Endothelial cell of umbilical vein (primary cell): ENCODE measurements around the gene GPR150. TPM values are rescaled to one million over a fixed set of nuclear protein-coding genes. Genes with fewer than 3 reads are reported as not detected.

ENCODE experiments used
- BruUV-seq: library from RNA; stranded (reverse); fragments of 400-500 nt; replicated peaks from 2 replicates; lab custom pipeline; 2021; lab: Mats Ljungman, UMichigan
- CTCF ChIA-PET: fragments of 300-600, 350-600 bp; sonication (Branson Sonifier 250); formaldehyde crosslinking; loops from one replicate; lab custom pipeline; 2021; ENCODE audit warnings: antibody characterized with exemption, inconsistent platforms; lab: Charles Lee
- POLR2A ChIA-PET: fragments of 300-600, 350-600 bp; sonication (Branson Sonifier 250); formaldehyde crosslinking; loops from one replicate; lab custom pipeline; 2021; ENCODE audit warnings: antibody characterized with exemption, inconsistent platforms; lab: Charles Lee
- DNase-seq: peaks from one replicate; pipeline ENCODE4 v3.0.0-alpha.2; 2011; ENCODE audit warnings: low read depth, low spot score
- FAIRE-seq: peaks from 2 replicates; lab custom pipeline; 2011; peaks lifted over from hg19 to GRCh38; lab: Jason Lieb, UNC
- H2AFZ ChIP-seq: 2 replicates; pipeline ENCODE4 v1.6.0; 2012; ENCODE audit warnings: low read depth, low read length, control low read depth, inconsistent platforms
- H3K27ac ChIP-seq: 2 replicates; pipeline ENCODE4 v1.5.1; 2011; ENCODE audit warnings: low read depth, mild to moderate bottlenecking, control low read depth, low read length, moderate library complexity; ENCODE audit not compliant: insufficient read depth
- H3K27me3 ChIP-seq, 2 experiments: 2 replicates each; pipeline versions ENCODE4 v1.6.0 to v1.6.1; 2011; ENCODE audit warnings: low read length in 2 of 2, mixed read lengths in 1 of 2; ENCODE audit not compliant: control insufficient read depth in 2 of 2, insufficient read depth in 2 of 2
- H3K36me3 ChIP-seq, 2 experiments: 2 replicates in 1 of 2; 3 replicates in 1 of 2; pipeline ENCODE4 v1.5.1; 2011; ENCODE audit warnings: low read length in 2 of 2, mild to moderate bottlenecking in 1 of 2, moderate library complexity in 1 of 2; ENCODE audit not compliant: control insufficient read depth in 2 of 2, insufficient read depth in 2 of 2; ENCODE audit errors: extremely low read depth in 1 of 2
- H3K4me1 ChIP-seq: 3 replicates; pipeline ENCODE4 v1.5.1; 2011; ENCODE audit warnings: mild to moderate bottlenecking, low read length; ENCODE audit not compliant: control insufficient read depth, insufficient read depth; ENCODE audit errors: extremely low read depth
- H3K4me2 ChIP-seq: 2 replicates; pipeline ENCODE4 v1.6.1; 2011; ENCODE audit warnings: low read length, control low read depth, mixed read lengths; ENCODE audit not compliant: insufficient read depth
- H3K4me3 ChIP-seq, 3 experiments: fragments of 200-600 bp in 1 of 3; sonication (generic), shearing (Covaris generic) in 1 of 3; replicated peaks in 1 of 3; 2 replicates each; pipeline ENCODE4 v1.5.1; 2011 to 2016; ENCODE audit warnings: control low read depth in 3 of 3, low read length in 3 of 3, mild to moderate bottlenecking in 2 of 3, inconsistent platforms in 1 of 3, low read depth in 1 of 3, moderate library complexity in 1 of 3; ENCODE audit not compliant: insufficient read depth in 1 of 3
- H3K79me2 ChIP-seq: 2 replicates; pipeline ENCODE4 v1.6.0; 2012; ENCODE audit warnings: low read length, inconsistent platforms; ENCODE audit not compliant: control insufficient read depth, insufficient read depth
- H3K9ac ChIP-seq: replicated peaks from 2 replicates; pipeline ENCODE3; 2011; ENCODE audit warnings: low read length, control low read depth; ENCODE audit not compliant: insufficient read depth; ENCODE audit errors: extremely low read depth
- H3K9me1 ChIP-seq: replicated peaks from 3 replicates; pipeline ENCODE4 v1.6.0; 2011; ENCODE audit warnings: mild to moderate bottlenecking, low read length; ENCODE audit not compliant: control insufficient read depth, insufficient read depth; ENCODE audit errors: extremely low read depth
- H3K9me3 ChIP-seq: replicated peaks from 2 replicates; pipeline ENCODE4 v1.5.1; 2012; ENCODE audit warnings: low read length, inconsistent platforms; ENCODE audit not compliant: control insufficient read depth, insufficient read depth
- H4K20me1 ChIP-seq: replicated peaks from 2 replicates; pipeline ENCODE3; 2011; ENCODE audit warnings: mild to moderate bottlenecking, low read length; ENCODE audit not compliant: control insufficient read depth, insufficient read depth; ENCODE audit errors: extremely low read depth
- EZH2 ChIP-seq: IDR thresholded peaks from 2 replicates; pipeline ENCODE4 v1.6.1; 2012; ENCODE audit warnings: borderline replicate concordance, low read depth, mild to moderate bottlenecking, moderate library complexity, low read length, inconsistent platforms; ENCODE audit not compliant: severe bottlenecking
- FOS ChIP-seq: IDR thresholded peaks from 2 replicates; pipeline ENCODE4 v1.6.1; 2011; ENCODE audit warnings: mild to moderate bottlenecking, low read length, moderate library complexity, borderline replicate concordance; ENCODE audit not compliant: insufficient read depth
- GATA2 ChIP-seq: IDR thresholded peaks from 2 replicates; pipeline ENCODE4 v1.7.0; 2011; ENCODE audit warnings: low read depth, mild to moderate bottlenecking, moderate library complexity, mixed read lengths, low read length; ENCODE audit not compliant: insufficient read length, insufficient read depth
- JUN ChIP-seq: IDR thresholded peaks from 2 replicates; pipeline ENCODE4 v1.6.1; 2011; ENCODE audit warnings: borderline replicate concordance, low read depth; ENCODE audit not compliant: insufficient read length, insufficient read depth
- MYC ChIP-seq: IDR thresholded peaks from one replicate; pipeline ENCODE4 v1.6.1; 2011; ENCODE audit warnings: mild to moderate bottlenecking, low read depth, low read length
- POLR2A ChIP-seq: IDR thresholded peaks from 2 replicates; pipeline ENCODE4 v1.6.1; 2012; ENCODE audit warnings: low read depth, mild to moderate bottlenecking, control low read depth, low read length
- POLR2AphosphoS5 ChIP-seq: IDR thresholded peaks from 2 replicates; pipeline ENCODE4 v1.6.1; 2012; ENCODE audit warnings: low read depth, mild to moderate bottlenecking, control low read depth, low read length, moderate library complexity; ENCODE audit not compliant: insufficient read depth
- dilution Hi-C: fragments of 300-500 bp; cut with MboI; formaldehyde crosslinking; loops from one replicate; pipeline ENCODE4 v1.15.0; 2019; ENCODE audit warnings: low sequenced_read_pairs; ENCODE audit not compliant: extremely low pct_ligation_motif_present
- intact Hi-C: fragments of 100-400 bp; cut with micrococcal nuclease; formaldehyde crosslinking; loops from one replicate; pipeline ENCODE4 v1.10.0; 2022
- polyA plus RNA-seq, 4 experiments: library from polyadenylated mRNA; depleted of rRNA in 3 of 4; stranded (reverse) in 3 of 4; unstranded in 1 of 4; fragments of >200 nt; gene quantifications; 2 replicates each; pipeline versions ENCODE4 v1.2.1 to v1.2.3, GENCODE V29; 2011 to 2012; ENCODE audit warnings: missing spikeins in 1 of 4
- total RNA-seq: library from RNA; stranded (reverse); gene quantifications from 2 replicates; pipeline ENCODE4 v1.2.3, GENCODE V29; 2021
- TF ChIP-seq, protein P1 (sequence below): IDR thresholded peaks from 2 replicates; pipeline ENCODE4 v1.6.1; 2011; ENCODE audit not compliant: insufficient read depth, insufficient read length

GPR150 gene
- total and polyA plus RNA-seq, 2 donors (not counting 3 experiments of a cell fraction or from before 2014, with no cell fraction given) = 0.28 to 0.31 TPM

- Histone ChIP-seq H3K27ac (no peak overlapping the region), H2AFZ (no peak overlapping the region)
Measured at GRCh38 chr5:95647886-95648860, 28.3 kb downstream of the GPR150 start.

More at GRCh38 chr5:95647886-95648860, 28.3 kb downstream of the GPR150 start:
- BruUV-seq = no TSS peak
- Histone ChIP-seq H3K27me3 (no peaks in the 10 kb centered on the region), H3K9ac (no peak overlapping the region), H3K9me1 (no peaks in the 10 kb centered on the region), H3K4me1 (peaks cover 9% of the 10 kb centered on the region), H3K9me3 (no peaks in the 10 kb centered on the region), H3K4me2 (no peak overlapping the region), H3K79me2 (no peaks in the 10 kb centered on the region), H4K20me1 (no peaks in the 10 kb centered on the region), H3K36me3 (no peaks in the 10 kb centered on the region), H3K4me3 (no peak overlapping the region)
- ChIA-PET CTCF (interaction anchor here (0.7 to 2.7 kb wide), 6 partner anchors 16 to 209 kb away, joined by 3 to 15 read pairs (median 6); partner anchors contain the start of gene GLRX), POLR2A (interaction anchor here (1.8 kb wide), 1 partner anchor 83 kb away, joined by 6 read pairs; the partner anchor contains the start of gene RHOBTB3)
- intact Hi-C loops (loop anchor here (5.0 to 10.0 kb wide), 2 partner anchors 314 to 947 kb away; partner anchors contain the start of gene ELL2), dilution Hi-C loops (loop anchor here (25.0 kb wide), 1 partner anchor 189 kb away; no protein-coding TSS in a partner anchor)
- TF ChIP-seq EZH2 (no peak), JUN (no peak), MYC (no peak), GATA2 (no peak), POLR2A (no peak), FOS (no peak), POLR2AphosphoS5 (no peak)
- TF ChIP-seq, protein P1, sequence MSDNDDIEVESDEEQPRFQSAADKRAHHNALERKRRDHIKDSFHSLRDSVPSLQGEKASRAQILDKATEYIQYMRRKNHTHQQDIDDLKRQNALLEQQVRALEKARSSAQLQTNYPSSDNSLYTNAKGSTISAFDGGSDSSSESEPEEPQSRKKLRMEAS = no peak
- FAIRE-seq = no peak
- no peak for DNase-seq
